Astrocyte of the cerebellum (primary cell): ENCODE measurements around the gene OPRL1.
"Not testable (repeated sequence)": the region's sequence is repeated elsewhere in the genome, so short reads cannot be mapped to it uniquely, and the experiment has no call there.

Experiments used
- DNase-seq: peaks from one replicate; pipeline ENCODE4 v3.0.0-alpha.2; 2011; ENCODE audit warnings: low read depth
- H3K4me3 ChIP-seq: 2 replicates; pipeline ENCODE4 v1.5.1; 2011; ENCODE audit warnings: mild to moderate bottlenecking, low read depth, low read length, moderate library complexity
- CTCF ChIP-seq: IDR thresholded peaks from 2 replicates; pipeline ENCODE4 v1.5.1; 2012; ENCODE audit warnings: low read length, low read depth, moderate library complexity, mild to moderate bottlenecking; ENCODE audit errors: missing control alignments
- in situ Hi-C: cut with HindIII; loops from 2 replicates; pipeline ENCODE4 v1.10.0; 2017; ENCODE audit warnings: low sequenced_read_pairs

The OPRL1 gene

DNA sequence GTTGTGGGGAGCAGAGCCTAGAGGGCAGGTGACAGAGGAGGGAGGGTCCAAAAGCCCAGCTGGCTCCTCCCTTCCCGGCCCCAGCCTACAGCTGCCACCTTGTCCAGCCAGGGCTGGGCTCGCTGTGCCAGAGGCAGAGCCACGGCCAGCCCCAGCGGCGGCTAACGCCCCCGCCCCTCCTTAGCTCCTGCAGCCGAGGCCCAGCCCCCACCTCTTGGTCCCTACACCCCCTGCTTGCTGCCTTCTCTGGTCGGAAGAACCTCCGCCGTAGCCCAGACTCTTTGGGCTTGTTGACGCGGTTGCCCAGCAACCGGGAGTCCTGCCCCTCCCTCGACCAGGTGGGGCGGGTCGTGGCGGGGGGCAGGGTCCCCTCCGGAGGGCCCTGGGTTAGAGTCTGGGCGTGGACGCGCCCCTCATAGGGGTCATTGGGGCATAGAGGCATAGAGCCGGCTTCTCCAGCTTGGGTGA, 4.8 kb downstream of the OPRL1 start:
- DNase-seq, result no peak
- in situ Hi-C loops, result no loop called here
- TF ChIP-seq CTCF, result no peak
- H3K4me3 ChIP-seq, result no peak overlapping the region

GRCh38 chr20:64086801-64087200, 6.9 kb downstream of the OPRL1 start:
- no peak for TF ChIP-seq CTCF
- in situ Hi-C loops, result no loop called here
- no peak overlapping the region for H3K4me3 ChIP-seq
- DNase-seq, result no peak

DNA sequence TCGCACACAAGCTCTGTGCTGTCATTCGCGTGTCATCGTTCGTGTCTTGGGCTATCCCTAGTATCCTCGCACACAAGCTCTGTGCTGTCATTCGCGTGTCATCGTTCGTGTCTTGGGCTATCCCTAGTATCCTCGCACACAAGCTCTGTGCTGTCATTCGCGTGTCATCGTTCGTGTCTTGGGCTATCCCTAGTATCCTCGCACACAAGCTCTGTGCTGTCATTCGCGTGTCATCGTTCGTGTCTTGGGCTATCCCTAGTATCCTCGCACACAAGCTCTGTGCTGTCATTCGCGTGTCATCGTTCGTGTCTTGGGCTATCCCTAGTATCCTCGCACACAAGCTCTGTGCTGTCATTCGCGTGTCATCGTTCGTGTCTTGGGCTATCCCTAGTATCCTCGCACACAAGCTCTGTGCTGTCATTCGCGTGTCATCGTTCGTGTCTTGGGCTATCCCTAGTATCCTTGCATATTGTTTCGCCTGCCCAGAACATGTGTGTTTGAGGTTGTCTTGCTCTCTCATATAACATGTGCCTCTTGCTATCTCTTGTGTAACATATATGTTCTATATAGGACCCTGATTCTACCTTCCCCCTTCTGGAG, 7.4 kb downstream of the OPRL1 start:
- DNase-seq, H3K4me3 ChIP-seq, in situ Hi-C loops: not testable (repeated sequence)

DNA sequence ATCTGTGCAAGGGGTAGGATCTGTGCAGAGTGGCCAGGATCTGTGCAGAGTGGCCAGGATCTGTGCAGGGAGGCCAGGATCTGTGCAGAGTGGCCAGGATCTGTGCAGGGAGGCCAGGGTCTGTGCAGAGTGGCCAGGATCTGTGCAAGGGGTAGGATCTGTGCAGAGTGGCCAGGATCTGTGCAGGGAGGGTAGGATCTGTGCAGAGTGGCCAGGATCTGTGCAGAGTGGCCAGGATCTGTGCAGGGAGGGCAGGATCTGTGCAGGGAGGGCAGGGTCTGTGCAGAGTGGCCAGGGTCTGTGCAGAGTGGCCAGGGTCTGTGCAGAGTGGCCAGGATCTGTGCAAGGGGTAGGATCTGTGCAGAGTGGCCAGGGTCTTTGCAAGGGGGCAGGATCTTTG, 8.7 kb downstream of the OPRL1 start:
- DNase-seq, in situ Hi-C loops, H3K4me3 ChIP-seq: not testable (repeated sequence)

GRCh38 chr20:64090165-64090564, 10.3 kb downstream of the OPRL1 start:
- in situ Hi-C loops, result no loop called here
- no peak for TF ChIP-seq CTCF
- H3K4me3 ChIP-seq, result no peak overlapping the region
- DNase-seq, result no peak

DNA sequence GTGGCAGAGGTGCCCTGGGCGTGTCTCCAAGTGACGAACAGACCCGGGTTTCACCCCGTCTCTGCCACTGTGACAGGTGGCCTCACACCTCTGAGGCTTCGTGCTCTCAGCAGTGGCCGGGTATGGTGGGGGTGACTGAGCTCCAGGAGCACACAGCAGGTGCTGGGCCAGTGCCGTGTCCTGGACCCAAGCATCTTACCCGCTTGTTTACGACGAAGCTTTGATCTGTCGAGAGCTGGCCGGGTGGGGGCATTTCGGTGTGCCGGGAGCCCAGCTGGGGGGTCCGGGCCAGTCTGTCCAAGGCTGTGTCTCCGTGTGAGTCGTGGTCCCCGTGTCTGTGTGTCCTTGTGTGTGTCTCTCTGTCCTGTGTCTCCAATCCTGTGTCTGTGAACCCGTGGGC, 11.5 kb downstream of the OPRL1 start:
- in situ Hi-C loops, result no loop called here
- no peak for DNase-seq
- no peak for TF ChIP-seq CTCF
- no peak overlapping the region for H3K4me3 ChIP-seq

- H3K4me3 ChIP-seq, result no peak overlapping the region
- in situ Hi-C loops, result no loop called here
- no peak for TF ChIP-seq CTCF
- DNase-seq, result no peak
Observed at GRCh38 chr20:64091770-64092169, 11.9 kb downstream of the OPRL1 start.

- no peak for TF ChIP-seq CTCF
- in situ Hi-C loops, result no loop called here
- H3K4me3 ChIP-seq, result no peak overlapping the region
- no peak for DNase-seq
Observed at GRCh38 chr20:64092258-64093012, 12.6 kb downstream of the OPRL1 start.
